A673 (cell line): Measurements from ENCODE around the gene CD74. TPM values are rescaled to one million over a fixed set of nuclear protein-coding genes. Genes with fewer than 3 reads are reported as not detected.
"Not testable (repeated sequence)": the region's sequence is repeated elsewhere in the genome, so short reads cannot be mapped to it uniquely, and the experiment has no call there.

Experiments used
- BruUV-seq: library from RNA; stranded (reverse); fragments of 400-500 nt; replicated peaks from 2 replicates; lab custom pipeline; 2021; lab: Mats Ljungman, UMichigan
- CTCF ChIA-PET: fragments of 300-600 bp; sonication (Branson Sonifier 250); formaldehyde crosslinking; loops from one replicate; lab custom pipeline; 2022; ENCODE audit warnings: antibody characterized with exemption; lab: Charles Lee
- POLR2A ChIA-PET: fragments of 300-600 bp; sonication (Branson Sonifier 250); formaldehyde crosslinking; loops from one replicate; lab custom pipeline; 2022; ENCODE audit warnings: antibody characterized with exemption; ENCODE audit not compliant: low non-redundant PET; lab: Charles Lee
- DNase-seq: peaks from one replicate; pipeline ENCODE4 v3.0.0-alpha.2; 2015; ENCODE audit warnings: low spot score
- H3K27ac ChIP-seq: fragments of 200-600 bp; sonication (generic); 2 replicates; pipeline ENCODE4 v1.5.1; 2016; ENCODE audit warnings: mixed run types, low read depth, mild to moderate bottlenecking, mixed read lengths, antibody characterized with exemption, low read length; ENCODE audit not compliant: poor library complexity, severe bottlenecking
- H3K27me3 ChIP-seq: fragments of 200-600 bp; sonication (generic); replicated peaks from 2 replicates; pipeline ENCODE4 v1.6.1; 2017; ENCODE audit warnings: mixed run types, low read depth, mild to moderate bottlenecking, mixed read lengths, antibody characterized with exemption, low read length; ENCODE audit not compliant: insufficient read depth, poor library complexity
- H3K36me3 ChIP-seq: fragments of 200-600 bp; sonication (generic); 2 replicates; pipeline ENCODE4 v1.6.1; 2016; ENCODE audit warnings: mixed run types, mild to moderate bottlenecking, mixed read lengths, antibody characterized with exemption, low read length; ENCODE audit not compliant: insufficient read depth, poor library complexity, severe bottlenecking
- H3K4me1 ChIP-seq: fragments of 200-600 bp; sonication (generic); 2 replicates; pipeline ENCODE4 v1.6.1; 2017; ENCODE audit warnings: mixed run types, mild to moderate bottlenecking, mixed read lengths, antibody characterized with exemption, low read length; ENCODE audit not compliant: insufficient read depth, poor library complexity, severe bottlenecking
- H3K4me3 ChIP-seq: fragments of 200-600 bp; sonication (generic); 2 replicates; pipeline ENCODE4 v1.5.1; 2016; ENCODE audit warnings: low read depth, mixed run types, mild to moderate bottlenecking, mixed read lengths, low read length; ENCODE audit not compliant: poor library complexity, severe bottlenecking
- H3K9me3 ChIP-seq: fragments of 200-600 bp; sonication (generic); 2 replicates; pipeline ENCODE4 v1.6.1; 2016; ENCODE audit warnings: mixed run types, low read depth, mild to moderate bottlenecking, mixed read lengths, antibody characterized with exemption, low read length; ENCODE audit not compliant: poor library complexity, severe bottlenecking
- CTCF ChIP-seq: fragments of 300-800, 200-600 bp; sonication (generic); conservative IDR thresholded peaks from 2 replicates; pipeline ENCODE4 v1.5.1; 2017; ENCODE audit warnings: low read depth, mild to moderate bottlenecking, antibody characterized with exemption, low read length, moderate library complexity, mixed read lengths
- EZH2 ChIP-seq: fragments of 200-600 bp; sonication (generic); IDR thresholded peaks from 2 replicates; pipeline ENCODE4 v1.6.1; 2017; ENCODE audit warnings: borderline replicate concordance, low read depth, mild to moderate bottlenecking, mixed read lengths, antibody characterized with exemption, low read length; ENCODE audit not compliant: poor library complexity, severe bottlenecking
- intact Hi-C: fragments of 100-400 bp; cut with micrococcal nuclease; formaldehyde crosslinking; loops from one replicate; pipeline ENCODE4 v1.10.0; 2022; ENCODE audit not compliant: unreplicated experiment
- total RNA-seq: library from RNA; stranded (reverse); gene quantifications from 2 replicates; pipeline ENCODE4 v1.2.3, GENCODE V29; 2021

Gene CD74
- total RNA-seq, 1 experiment from 2014 or later, result not detected

DNA sequence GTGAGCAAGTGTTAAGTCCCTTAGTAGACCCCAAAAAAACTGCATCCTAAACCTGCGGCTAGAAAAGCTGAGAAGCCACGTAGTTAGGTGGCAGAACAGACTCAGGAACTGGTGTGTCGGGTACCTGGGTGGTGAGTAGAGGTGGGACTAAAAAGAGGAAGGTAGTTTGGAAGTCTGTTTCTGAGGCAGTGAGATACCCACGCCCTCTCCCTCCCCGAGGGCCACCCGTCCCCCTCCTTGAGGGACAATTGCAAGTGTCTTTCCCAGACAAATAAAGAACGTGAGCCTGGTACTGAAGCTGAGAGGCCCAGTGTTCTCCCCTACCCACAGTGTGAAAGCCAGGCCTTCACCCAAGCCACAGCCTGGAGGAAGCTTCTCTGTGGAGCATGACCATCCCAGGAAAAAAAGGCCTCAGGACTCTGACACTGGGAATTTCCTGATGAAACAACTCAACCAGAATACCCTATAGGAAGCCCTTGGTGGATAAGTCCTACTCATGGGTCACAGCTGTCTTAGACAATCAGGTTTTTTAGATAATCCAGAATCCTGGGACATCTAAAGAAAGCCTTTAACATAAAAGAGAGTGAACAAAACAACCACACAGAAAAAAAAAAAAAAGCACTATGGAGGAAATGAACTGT is 7.0 kb upstream of the CD74 start:
- no peak for TF ChIP-seq EZH2
- no peak for TF ChIP-seq CTCF
- Histone ChIP-seq H3K4me1 (no peaks in the 10 kb centered on the region), H3K9me3 (no peaks in the 10 kb centered on the region), H3K4me3 (no peak overlapping the region), H3K27ac (no peak overlapping the region), H3K27me3 (no peaks in the 10 kb centered on the region), H3K36me3 (no peaks in the 10 kb centered on the region)
- BruUV-seq, result no TSS peak
- no peak for DNase-seq
- CTCF ChIA-PET, result no interaction called here
- intact Hi-C loops, result no loop called here
- POLR2A ChIA-PET, result no interaction called here

DNA sequence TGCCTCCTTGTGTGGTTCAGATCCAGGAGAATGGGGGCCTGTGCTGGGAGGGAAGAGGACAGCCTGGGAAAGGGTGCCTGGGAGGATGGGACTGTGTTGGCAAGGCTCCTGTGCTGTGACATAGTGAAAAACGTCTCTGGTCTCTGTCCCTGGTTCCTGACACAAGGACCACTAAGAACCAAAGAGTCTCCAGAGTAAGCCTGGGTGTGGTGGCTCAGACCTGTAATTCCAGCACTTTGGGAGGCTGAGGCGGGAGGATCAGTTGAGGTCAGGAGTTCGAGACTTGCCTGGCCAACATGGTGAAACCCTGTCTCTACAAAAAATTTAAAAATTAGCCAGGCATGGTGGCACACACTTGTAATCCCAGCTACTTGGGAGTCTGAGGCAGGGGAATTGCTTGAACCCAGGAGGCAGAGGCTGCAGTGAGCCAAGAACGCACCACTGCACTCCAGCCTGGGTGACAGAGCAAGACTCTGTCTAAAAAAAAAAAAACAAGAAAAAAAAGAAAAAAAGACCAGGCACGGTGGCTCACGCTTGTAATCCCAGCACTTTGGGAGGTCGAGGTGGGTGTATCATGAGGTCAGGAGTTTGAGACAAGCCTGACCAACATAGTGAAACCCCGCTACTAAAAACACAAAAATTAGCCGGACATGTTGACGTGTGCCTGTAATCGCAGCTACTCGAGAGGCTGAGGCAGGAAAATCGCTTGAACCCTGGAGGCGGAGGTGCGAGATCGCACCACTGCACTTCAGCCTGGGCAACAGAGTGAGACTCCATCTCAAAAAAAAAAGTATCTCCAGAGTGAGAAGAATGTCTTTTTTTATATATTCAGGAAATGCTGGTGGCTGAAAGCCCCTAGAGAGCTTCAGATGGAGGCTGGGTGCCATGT is 1.4 kb upstream of the CD74 start:
- H3K27me3 ChIP-seq, H3K4me1 ChIP-seq, intact Hi-C loops, H3K27ac ChIP-seq, BruUV-seq, H3K36me3 ChIP-seq, DNase-seq, CTCF ChIA-PET, H3K9me3 ChIP-seq, H3K4me3 ChIP-seq: not testable (repeated sequence)
- POLR2A ChIA-PET, result interaction anchor here (0.7 kb wide), 1 partner anchor 9 kb away, joined by 4 read pairs; no protein-coding TSS in a partner anchor

- intact Hi-C loops, result no loop called here
- no peaks in the 10 kb centered on the region for H3K27me3 ChIP-seq
- ChIA-PET CTCF (no interaction called here), POLR2A (no interaction called here)
- DNase-seq, result no peak
- TF ChIP-seq CTCF, result no peak
- TF ChIP-seq EZH2, result no peak
- no peak overlapping the region for H3K27ac ChIP-seq
- H3K36me3 ChIP-seq, result no peaks in the 10 kb centered on the region
- peaks cover 8% of the 10 kb centered on the region for H3K4me1 ChIP-seq
- no peak overlapping the region for H3K4me3 ChIP-seq
- BruUV-seq, result no TSS peak
- H3K9me3 ChIP-seq, result no peaks in the 10 kb centered on the region
Measured at GRCh38 chr5:150413176-150413901, 629 bp upstream of the CD74 start.
